HG03159 (cell line): Measurements from ENCODE around the gene COG8.
"Not testable (repeated sequence)": the region's sequence is repeated elsewhere in the genome, so short reads cannot be mapped to it uniquely, and the experiment has no call there.

Experiments used
- ATAC-seq: cut with Tn5 transposase; IDR thresholded peaks from one replicate; pipeline ENCODE4 v1.9.1; 2021; ENCODE audit warnings: mild to moderate bottlenecking, moderate library complexity; ENCODE audit not compliant: unreplicated experiment

Gene COG8

GRCh38 chr16:69294051-69294450, 45.3 kb downstream of the COG8 start:
- no peak for ATAC-seq

GRCh38 chr16:69293401-69293800, 46.0 kb downstream of the COG8 start:
- no peak for ATAC-seq

GRCh38 chr16:69291657-69292056, 47.7 kb downstream of the COG8 start:
- not testable (repeated sequence) for ATAC-seq

- ATAC-seq = no peak
Measured at GRCh38 chr16:69286941-69287713, 52.2 kb downstream of the COG8 start.

GRCh38 chr16:69285240-69285639, 54.1 kb downstream of the COG8 start:
- no peak for ATAC-seq

GRCh38 chr16:69283851-69284250, 55.5 kb downstream of the COG8 start:
- no peak for ATAC-seq

GRCh38 chr16:69277413-69277812, 62.0 kb downstream of the COG8 start:
- no peak for ATAC-seq
